GM19452 (cell line): ENCODE measurements around the gene DRAP1.

Source experiments
- ATAC-seq: cut with Tn5 transposase; IDR thresholded peaks from one replicate; pipeline ENCODE4 v1.9.1; 2021; ENCODE audit not compliant: unreplicated experiment

DRAP1 gene, protein sequence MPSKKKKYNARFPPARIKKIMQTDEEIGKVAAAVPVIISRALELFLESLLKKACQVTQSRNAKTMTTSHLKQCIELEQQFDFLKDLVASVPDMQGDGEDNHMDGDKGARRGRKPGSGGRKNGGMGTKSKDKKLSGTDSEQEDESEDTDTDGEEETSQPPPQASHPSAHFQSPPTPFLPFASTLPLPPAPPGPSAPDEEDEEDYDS

DNA sequence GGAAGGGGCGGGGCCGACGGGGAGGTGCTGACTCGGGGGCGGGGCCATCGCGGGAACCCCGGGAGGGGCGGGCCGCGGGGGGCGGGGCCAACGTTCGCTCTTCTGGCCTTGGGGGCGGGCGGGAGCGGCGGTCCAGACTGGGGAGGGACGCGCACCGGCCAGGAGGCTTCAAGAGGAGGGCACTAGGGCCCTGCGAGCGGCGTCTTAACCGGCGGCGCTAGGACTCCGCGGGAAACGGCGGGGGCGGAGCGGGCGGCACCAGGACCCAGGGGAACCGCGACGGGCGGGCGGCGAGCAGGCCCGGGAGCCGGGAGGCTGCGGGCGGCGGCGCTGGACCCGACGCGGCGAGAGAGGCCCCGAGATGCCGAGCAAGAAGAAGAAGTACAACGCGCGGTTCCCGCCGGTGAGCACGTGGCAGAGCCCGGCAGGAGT is at the start of gene DRAP1:
Gene DRAP1, plus strand, starts transcription at position 286 of the 432 bp plus-strand sequence. Its CDS starts 76 bp downstream, at position 362.
- ATAC-seq, result peak; percentile 79

DNA sequence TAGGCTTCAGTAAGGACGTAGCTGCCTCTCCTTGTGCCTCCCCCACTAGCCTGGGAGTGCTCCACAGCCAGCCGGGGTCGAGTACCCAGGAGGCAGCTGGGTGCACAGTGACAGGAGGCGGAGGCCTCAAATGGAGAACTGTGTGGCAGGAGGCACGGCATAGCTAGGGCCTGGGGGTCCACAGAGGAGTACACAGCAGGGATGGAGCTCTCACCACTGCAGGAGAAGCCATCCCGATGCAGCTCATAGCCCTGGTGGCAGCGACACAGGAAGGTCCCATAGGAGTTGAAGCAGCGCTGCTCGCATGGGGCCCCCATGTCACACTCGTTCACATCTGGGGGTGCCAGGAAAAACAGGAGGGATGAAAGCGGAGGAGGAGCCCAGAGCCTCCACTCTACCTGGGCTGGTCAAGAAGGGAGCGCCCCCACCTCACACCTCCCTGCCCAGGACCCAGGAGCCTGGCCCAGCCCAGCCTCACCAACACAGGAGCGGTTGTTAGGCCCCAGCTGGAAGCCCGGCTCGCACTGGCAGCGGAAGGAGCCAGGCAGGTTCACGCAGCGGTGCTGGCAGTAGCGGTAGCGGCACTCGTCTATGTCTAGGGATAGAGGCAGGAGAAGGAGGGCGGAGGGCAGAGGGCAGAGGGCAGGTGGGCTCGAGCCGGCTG is 49.5 kb upstream of the DRAP1 start:
- ATAC-seq, result no peak

DNA sequence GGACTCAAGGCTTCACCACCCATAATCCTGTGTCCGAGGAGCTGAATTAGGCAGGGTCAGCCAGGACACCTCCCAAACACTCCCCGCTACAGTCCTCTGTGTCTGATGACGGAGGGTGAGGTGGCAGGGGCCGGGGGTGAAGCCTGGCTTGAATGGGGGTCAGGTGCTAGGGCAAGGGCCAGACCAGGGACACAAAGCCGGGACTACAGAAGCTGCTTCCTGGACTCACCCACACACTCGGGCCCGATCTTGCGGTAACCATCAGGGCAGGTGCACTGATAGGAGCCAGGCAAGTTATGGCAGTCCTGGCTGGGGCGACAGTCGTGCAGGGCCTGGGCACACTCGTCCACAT is 48.9 kb upstream of the DRAP1 start:
- no peak for ATAC-seq

DNA sequence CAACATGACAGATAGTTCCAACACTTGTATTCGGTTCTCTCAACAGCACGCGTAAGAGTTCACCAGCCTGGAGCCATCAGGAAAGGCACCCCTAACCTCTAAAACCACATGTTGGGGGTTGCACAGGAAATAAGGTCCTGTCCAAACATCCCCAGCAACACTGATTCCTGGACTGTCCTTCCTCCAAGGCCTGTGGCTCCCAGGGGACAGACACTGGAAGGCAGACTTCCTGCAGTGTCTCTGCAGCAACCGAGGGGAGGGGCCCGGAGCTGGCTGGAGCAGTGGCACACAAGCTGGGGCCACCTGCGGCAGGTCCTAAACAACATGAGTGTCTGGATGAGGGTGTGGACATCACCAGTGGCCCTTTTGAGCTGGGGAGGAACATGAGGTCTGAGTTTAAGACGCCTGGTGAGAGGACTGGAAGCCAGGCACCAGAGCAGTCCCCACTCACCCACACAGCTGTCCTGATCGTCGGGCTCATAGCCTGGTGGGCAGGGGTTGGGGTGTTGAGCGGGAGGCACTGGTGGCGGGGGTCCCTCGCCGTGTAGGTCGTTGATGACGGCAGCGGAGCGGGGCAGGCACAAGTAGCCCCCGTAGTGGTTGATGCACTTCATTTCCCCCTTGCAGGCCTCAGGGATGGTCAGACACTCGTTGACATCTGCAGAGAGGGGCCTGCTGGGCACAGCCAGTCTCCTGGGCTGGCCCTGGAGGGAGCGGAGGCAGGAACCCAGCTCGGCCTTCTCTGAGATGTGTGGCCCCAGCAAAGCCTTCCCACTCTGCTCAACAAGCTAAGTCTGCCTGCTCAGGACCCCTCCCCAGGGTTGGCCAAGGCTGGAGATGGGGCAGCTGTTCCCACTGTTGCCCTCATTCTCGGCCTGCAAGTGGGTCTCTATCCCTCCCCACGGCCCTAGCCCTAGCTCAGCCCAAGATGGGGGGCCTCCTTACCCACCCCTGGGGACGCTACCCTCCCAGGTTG is 48.2 kb upstream of the DRAP1 start:
- no peak for ATAC-seq

DNA sequence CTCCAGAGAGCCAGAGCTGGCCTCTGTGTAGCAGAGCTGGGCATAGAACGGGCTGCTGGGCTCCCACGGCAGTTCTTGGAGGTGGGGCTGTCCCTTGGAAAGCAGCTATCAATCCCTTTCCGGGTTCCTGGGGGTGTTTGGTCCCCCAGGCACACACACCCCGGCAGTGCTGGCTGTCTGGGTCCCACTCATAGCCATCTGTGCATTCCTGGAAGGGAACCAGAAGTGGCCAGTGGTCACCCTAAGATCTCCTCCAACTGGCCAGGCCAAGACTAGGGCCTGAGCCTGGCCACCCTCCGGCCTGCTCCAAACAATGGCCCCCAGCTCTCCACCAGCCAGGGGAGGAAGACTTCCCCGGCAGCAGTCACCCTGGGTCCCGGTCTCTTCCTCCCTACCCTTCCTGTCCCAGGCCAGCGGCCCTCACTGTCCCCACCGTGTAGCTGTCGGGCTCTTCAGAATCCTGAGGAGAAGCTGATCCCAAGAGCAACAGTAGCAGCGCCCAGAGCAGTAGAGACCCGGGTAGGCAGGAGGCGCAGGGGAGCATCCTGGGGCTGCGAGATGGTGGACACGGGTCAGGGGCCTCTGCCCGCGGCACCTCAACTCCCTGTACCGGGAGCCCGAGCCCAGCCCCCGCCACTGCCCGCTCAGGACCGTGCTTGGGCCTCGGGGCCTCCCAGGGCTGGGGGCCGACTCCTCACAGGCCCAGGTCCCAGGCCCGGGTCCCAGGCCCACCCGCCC is 47.2 kb upstream of the DRAP1 start:
- no peak for ATAC-seq

DNA sequence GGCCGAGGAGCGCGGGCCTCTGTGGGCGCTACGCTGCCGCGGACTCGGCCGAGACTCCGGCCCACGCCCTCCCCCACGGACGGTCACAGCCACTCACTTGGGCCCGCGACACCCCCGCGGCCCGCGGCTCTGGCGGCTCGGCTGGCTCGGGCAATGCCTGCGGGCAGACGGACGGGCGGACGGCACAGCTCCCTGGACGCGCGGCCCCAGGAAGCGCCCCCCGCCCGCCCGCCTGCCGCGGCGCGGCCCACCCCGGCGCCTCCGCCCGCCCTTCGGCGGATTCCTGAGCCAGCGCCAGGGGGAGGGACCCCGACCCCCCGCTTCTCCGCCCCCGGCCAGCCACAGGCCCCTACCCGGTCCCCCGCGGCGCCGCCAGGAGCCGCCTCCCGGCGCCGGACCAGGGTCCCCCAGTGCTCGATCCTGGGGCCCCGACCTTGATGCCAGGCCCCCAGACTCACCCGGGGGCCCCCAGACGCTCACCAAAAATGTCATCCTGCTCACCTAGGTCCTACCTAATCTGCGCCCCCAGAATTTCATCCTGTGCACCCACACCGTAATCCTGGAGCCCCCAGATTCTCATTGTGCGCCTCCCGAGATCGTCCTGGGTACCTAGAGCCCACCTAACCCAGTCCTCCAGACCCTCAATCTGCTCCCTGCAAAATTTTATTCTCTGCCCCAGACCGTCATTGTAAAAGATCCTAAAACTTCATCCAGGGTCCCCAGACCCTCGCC is 46.5 kb upstream of the DRAP1 start, which contains the start of gene EFEMP2:
Gene EFEMP2, minus strand, starts transcription at position 215 of the 732 bp plus-strand sequence. CDS start 446 bp downstream, outside the sequence.
- ATAC-seq, result no peak

DNA sequence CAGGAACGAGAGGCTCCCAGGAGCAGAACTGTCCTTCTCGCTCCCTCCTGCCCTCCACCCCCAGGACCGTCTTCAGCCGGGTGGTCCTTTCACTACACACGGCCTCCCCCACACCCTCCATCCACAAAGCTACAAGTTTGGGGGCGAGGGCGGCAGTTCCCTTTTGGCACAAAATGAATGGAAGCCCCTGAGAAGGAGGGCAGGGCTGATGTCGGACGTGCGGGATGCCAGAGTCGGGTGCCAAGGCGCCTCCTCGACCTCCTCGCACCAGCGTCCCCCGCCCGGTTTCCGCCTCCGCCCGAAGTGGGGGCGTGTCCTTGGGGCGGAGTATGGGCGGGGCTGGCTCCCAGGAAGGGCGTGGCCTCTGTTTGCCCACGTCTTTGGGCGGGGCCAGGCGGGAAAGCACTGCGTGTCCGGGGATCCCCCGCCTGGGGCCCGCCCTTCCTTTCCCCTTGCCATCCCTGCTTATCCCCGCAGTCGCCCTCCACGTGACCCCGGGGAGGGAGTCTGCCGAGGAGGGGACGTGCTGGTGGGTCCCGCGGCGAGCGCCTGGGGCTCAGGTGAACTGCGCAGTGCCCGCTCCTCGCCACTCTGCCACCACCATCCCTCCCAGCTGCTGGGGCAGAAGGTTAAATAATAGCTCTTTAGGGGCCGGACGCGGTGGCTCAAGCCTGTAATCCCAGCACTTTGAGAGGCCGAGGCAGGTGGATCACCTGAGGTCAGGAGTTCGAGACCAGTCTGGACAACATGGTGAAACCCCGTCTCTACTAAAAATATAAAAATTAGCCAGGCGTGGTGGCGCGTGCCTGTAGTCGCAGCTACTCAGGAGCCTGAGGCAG is 45.7 kb upstream of the DRAP1 start:
- ATAC-seq, result peak; percentile 76

DNA sequence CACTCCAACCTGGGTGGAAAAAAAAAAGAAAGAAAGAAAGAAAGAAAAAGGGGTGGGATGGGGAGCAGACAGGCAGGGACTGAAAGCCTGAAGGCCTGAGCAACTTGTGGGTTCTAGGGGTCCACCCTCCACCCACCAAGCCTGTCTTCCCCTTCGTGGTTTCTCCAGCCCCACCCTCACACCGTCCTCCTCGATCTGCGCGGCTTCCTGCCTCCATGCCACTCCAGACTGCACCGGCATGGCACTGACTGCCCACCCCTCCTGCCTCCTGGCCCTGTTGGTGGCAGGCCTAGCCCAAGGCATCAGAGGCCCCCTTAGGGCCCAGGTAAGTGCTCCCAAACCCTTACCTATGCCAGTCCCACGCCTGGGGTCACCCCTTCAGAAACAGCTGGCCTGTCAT is 39.6 kb upstream of the DRAP1 start, which contains the start of gene CTSW:
Gene CTSW, plus strand, starts transcription at position 221 of the 400 bp plus-strand sequence. Its CDS starts 18 bp downstream, at position 239.
- ATAC-seq, result no peak

DNA sequence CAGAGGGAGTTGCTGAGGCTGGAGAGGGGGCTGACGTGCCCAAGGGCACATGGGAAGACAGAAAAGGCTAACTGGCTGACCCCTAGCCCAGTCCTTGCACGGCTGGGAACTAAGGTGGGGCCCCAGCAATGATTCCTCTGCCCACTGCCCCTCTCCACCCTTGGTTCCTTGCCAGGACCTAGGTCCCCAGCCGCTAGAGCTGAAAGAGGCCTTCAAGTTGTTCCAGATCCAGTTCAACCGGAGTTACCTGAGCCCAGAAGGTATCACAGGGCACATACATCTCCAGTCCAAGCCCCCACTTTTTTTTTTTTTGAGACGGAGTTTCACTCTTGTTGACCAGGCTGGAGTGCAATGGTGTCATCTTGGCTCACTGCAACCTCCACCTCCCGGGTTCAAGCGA is 39.2 kb upstream of the DRAP1 start:
- ATAC-seq, result no peak

DNA sequence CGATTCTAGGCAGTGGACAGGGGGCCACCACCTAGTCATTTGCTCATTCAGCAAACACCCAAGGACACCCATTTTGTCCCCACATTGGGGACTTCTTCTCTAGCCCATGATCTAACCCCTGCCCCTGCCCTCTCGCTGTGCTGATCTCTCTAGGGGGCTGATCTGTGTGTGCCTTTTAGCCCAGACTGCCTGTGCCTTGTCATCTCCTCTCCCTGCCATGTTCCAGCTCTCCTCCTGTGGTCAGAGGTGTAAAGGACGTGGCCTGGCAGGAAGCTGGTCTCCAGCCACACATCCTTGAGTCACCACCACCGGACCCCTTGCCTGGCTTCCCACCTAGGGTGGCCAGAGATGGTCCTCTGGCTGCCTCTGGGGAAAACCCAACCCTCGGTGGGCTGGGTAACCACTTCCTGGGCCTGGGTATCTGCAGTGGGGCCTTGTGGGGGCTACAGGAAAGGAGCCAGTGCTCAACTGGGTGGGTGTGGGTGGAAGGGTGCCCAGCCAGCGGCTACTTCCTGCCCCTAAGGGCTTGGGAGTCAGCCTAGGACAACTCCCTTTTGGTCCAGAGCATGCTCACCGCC is 38.3 kb upstream of the DRAP1 start:
- no peak for ATAC-seq

DNA sequence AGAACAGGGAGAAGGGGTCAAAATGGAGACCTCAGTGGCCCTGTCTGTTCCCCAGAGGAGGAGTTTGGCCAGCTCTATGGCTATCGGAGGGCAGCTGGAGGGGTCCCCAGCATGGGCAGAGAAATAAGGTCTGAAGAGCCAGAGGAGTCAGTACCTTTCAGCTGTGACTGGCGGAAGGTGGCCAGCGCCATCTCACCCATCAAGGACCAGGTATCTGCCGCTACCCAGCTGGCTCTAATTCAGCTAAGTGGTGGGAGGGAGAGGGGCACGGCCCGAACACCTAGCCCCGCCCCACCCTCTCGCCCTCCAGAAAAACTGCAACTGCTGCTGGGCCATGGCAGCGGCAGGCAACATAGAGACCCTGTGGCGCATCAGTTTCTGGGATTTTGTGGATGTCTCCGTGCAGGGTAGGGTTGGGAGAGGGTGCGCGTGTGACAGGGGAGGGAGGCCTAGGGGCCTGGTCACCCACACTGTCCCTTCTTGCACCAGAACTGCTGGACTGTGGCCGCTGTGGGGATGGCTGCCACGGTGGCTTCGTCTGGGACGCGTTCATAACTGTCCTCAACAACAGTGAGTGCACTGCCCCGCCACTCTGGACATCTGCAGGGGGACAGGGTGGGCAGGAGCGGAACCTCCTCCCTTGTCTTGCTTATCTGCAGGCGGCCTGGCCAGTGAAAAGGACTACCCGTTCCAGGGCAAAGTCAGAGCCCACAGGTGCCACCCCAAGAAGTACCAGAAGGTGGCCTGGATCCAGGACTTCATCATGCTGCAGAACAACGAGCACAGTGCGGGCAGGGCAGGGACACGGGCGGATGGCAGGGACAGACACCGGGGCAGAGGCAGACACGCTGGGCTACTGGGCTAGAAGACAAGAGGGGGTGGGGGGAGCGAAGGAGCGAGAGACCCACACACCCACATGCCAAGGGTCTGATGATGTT is 36.8 kb upstream of the DRAP1 start:
- no peak for ATAC-seq

DNA sequence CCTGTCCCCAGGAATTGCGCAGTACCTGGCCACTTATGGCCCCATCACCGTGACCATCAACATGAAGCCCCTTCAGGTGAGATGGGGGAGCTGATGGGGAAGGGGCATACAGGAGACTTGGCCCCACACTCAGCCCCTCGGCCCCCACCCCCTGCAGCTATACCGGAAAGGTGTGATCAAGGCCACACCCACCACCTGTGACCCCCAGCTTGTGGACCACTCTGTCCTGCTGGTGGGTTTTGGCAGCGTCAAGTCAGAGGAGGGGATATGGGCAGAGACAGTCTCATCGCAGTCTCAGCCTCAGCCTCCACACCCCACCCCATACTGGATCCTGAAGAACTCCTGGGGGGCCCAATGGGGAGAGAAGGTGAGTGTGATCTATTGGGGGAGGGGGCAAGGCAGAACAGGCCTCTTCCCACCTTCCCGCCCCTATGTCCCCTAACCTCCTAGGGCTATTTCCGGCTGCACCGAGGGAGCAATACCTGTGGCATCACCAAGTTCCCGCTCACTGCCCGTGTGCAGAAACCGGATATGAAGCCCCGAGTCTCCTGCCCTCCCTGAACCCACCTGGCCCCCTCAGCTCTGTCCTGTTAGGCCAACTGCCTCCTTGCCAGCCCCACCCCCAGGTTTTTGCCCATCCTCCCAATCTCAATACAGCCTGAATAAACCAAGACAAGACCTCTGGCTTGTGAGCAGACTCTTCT is 36.0 kb upstream of the DRAP1 start:
- no peak for ATAC-seq

DNA sequence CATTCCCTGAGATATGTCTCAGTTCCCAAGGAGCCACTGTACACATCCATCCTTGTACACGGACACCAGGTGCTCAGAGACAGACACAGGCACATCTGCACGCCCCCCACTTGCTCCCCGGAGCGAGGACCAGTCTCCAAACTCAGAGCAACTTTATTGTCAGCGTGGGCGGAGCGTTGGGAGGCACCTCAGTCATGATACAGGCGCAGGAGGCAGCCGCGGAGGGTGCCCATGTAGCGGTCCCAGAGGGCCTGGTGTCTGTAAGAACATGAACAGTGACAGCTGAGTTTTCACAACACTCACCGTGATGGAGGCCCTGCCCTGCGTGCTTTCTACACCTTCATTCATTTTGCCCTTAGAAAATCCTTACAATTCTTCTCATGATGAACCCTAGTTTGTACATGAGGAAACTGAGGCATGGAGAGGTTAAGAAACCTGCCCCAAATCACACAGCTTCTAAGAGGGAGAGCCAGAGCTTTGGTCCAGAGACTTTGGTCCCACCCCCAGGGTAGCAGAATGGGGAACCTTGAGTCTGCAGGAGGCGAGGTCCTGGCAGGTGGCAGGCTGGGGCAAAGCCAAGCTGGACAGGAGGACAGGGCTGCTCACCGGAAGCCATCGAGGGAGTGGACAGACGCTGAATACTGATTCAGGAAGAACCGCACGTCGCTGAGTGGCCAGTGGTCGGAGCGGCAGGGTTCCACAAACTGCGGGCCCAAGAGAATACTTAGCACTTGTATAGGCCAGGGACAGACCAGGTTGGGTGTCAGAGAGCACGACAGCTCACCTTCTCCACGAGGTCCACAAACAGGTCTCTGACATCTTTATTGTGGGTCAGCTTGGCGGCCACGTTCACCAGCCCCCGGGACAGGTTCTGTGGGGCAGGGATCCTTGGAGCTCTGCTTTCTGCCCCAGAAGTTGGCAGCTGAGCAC is 35.2 kb upstream of the DRAP1 start:
- ATAC-seq, result no peak

DNA sequence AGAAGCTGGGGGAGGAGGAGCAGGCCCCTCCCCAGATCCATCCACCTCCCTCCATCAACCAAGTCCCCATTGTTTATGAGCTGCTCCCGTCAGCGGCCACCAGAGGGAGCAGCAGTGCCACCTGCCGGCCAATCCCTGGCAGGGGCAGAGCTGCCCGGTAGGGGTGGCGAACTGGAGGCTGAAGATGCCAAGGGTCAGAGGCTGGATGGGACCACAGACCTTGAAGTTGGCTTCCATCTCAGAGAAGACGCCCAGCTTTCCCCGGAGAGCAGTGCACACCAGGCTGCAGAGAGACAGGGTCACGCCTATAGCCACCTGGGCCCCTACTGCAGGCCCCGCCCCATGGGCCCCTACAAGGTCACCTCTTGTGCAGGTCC is 34.5 kb upstream of the DRAP1 start:
- ATAC-seq, result no peak

DNA sequence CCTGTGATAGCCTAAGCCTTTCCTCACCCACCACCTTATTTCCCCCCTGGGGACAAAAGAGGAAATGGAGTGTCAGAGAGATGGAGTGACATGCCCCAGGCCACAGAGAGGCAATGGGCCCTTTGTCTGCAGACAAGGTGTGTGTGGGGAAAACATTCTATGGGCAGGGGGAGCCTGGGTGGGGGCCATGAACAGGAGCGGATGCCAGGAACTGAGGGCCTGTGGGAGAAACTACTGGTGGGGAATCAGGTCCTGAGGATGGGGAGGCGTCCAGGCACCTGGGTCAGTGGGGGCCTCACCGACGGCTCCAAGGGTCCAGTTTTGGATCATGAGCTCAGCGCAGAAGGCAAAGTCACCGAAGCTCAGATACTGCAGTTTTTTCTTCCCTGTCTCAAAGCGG is 34.0 kb upstream of the DRAP1 start:
- ATAC-seq, result no peak
